ENCODE measurements around the gene TBX15.

Gene TBX15

DNA sequence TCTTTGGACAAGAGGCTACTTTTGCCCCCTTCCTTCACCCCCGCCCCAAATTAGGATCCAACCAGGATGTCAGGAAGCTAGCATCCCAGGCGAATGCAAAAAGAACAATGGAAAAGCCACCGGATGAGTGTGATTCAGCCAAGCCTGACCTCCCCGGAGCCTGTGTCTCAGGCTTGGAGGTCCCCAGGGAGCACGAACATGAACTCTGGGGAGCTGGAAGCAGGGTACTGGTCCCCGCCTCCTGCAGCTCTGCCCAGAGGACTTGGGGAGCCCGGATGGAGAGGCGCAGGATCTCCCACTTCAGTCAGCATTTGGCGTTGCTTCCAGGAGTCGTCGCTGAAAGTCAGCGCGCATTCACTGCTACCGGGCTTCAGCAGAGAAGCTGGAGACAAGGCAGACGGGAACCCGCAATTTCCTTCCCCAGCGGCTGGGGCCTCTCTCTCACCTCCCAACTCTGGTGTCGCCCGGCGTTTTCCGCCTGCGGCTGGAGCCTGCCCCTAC, 1.8 kb upstream of the TBX15 start:
- POLR2A ChIA-PET = interaction anchor here (0.7 kb wide), 1 partner anchor 11 kb away, joined by 3 read pairs; no protein-coding TSS in a partner anchor
- H3K9me3 ChIP-seq (ENCODE audit: control extremely low read depth in 1 of 5, control insufficient read depth in 4 of 5, insufficient read depth in 2 of 5, low read depth in 1 of 5, low read length in 4 of 5) = peaks cover 0 to 5% (median 0%) of the 10 kb centered on the region in 5 experiments
- under 1% methylated on average over 22 of the region's 22 CpGs for WGBS (ENCODE audit: insufficient coverage)

DNA sequence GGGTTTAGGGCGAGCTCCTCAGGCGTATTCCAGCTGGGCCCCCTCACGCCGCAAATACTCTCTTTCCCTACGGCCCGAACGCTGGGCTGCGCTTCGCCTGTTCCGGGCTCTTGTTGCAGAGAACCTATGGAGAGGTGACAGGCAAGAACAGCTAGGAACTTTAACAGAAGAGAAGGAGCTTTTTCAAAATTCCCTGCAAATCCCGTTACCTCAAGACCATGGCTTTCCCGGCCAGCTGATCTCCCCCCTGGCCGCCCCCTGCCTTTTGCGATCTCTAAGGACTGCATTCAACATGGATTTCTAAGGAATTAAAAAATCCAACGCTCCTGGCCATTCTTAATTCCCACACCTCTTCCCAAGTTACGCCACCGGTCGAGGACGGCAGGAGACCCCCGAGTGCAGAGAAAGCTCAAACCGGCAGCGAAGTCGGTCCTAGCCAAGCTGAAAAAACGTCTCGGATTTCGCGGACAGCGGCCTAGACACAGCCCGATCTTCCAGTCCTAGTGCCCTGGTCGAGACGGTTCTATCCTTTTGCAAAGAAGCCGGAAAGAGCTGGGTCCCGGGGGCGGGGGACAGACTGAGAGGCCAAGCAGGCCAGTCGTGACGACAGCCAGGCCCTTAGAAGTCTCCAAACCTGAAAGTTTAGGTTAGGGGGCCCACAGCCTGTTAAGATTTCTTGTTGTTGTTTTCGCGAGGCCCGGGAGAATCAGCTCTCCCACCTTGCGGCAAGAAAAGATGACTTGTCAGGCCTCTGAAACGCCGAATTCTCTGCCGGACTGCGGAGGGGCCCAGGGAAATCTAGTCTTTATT, 1.1 kb upstream of the TBX15 start:
- no peak overlapping the region for H3K4me3 ChIP-seq (ENCODE audit: control insufficient read depth in 1 of 7, extremely low read depth in 1 of 7, insufficient read depth in 4 of 7, low read depth in 2 of 7, low read length in 6 of 7)
- 9% methylated on average over 39 of the region's 44 CpGs for WGBS (ENCODE audit: insufficient coverage)
- CTCF ChIA-PET = interaction anchor here (0.6 to 2.0 kb wide), 5 partner anchors 8 to 19 kb away, joined by 3 to 13 read pairs (median 3); no protein-coding TSS in a partner anchor

More for the DNA sequence above, 1.8 kb upstream of the TBX15 start:
- Histone ChIP-seq H3K4me3 (ENCODE audit: control insufficient read depth in 1 of 7, extremely low read depth in 1 of 7, insufficient read depth in 4 of 7, low read depth in 2 of 7, low read length in 6 of 7) (peak overlapping the region in 2 of 7 experiments; percentile 3 to 26), H3K4me1 (ENCODE audit: control extremely low read depth in 1 of 4, control insufficient read depth in 4 of 4, insufficient read depth in 4 of 4, low read length in 3 of 4) (peaks cover 0 to 36% (median 28%) of the 10 kb centered on the region in 4 experiments), H3K27me3 (replicated peaks in 2 of 5; ENCODE audit: control insufficient read depth in 4 of 5, insufficient read depth in 5 of 5, low read length in 4 of 5) (peaks cover 20 to 100% (median 75%) of the 10 kb centered on the region in 5 experiments), H3K36me3 (ENCODE audit: control insufficient read depth in 4 of 4, insufficient read depth in 4 of 4, low read length in 3 of 4) (no peaks in the 10 kb centered on the region), H3K27ac (ENCODE audit: insufficient read depth in 1 of 2, low read depth in 1 of 2, low read length in 2 of 2, poor library complexity in 1 of 2, severe bottlenecking in 2 of 2) (no peak overlapping the region)
- CTCF ChIA-PET = interaction anchor here (0.6 to 2.0 kb wide), 5 partner anchors 8 to 18 kb away, joined by 3 to 13 read pairs (median 3); no protein-coding TSS in a partner anchor
- peak; percentile 55 to 75 (median 71) for DNase-seq

DNA sequence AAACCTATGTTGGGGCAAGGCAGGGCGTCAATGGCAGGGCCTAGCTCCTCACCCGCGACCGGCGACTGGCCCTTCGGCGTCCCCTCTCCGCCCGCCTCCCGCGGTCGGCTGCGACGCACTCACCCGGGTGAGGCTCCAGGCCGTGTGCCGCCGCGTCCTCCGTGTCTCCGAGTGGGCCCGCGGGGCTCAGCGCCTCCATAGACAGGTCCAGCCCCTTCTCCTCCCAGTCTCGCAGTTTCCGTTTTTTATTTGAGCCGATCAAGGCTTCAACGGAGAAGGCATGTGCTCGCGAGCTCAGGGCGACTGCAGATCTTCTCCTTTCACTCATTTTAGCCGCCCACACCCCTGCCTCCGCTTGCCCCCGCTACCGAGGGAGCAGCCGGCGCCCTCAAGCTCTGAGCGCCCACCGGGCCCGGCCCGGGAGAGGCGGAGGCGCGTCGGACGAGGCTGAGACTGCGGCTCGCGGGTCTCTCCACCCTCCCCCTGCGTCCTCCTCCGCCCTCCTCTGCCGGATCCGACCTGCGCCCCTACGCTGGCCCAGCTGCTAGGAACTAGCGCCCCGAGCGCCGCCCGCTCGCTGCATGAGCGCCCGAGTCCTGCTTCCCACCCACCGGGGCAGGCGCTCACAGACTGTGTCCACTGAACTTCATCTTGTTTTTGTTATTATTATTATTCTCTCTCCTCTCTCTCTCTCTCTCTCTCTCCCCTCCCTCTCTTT, 516 bp downstream of the TBX15 start:
- Histone ChIP-seq H3K9me3 (ENCODE audit: control extremely low read depth in 1 of 5, control insufficient read depth in 4 of 5, insufficient read depth in 2 of 5, low read depth in 1 of 5, low read length in 4 of 5) (peaks cover 0 to 17% (median 0%) of the 10 kb centered on the region in 5 experiments), H3K36me3 (ENCODE audit: control insufficient read depth in 4 of 4, insufficient read depth in 4 of 4, low read length in 3 of 4) (no peaks in the 10 kb centered on the region), H3K4me3 (ENCODE audit: control insufficient read depth in 1 of 7, extremely low read depth in 1 of 7, insufficient read depth in 4 of 7, low read depth in 2 of 7, low read length in 6 of 7) (peak overlapping the region in 6 of 7 experiments; percentile 9 to 67 (median 24)), H3K27ac (ENCODE audit: insufficient read depth in 1 of 2, low read depth in 1 of 2, low read length in 2 of 2, poor library complexity in 1 of 2, severe bottlenecking in 2 of 2) (no peak overlapping the region), H3K27me3 (replicated peaks in 2 of 5; ENCODE audit: control insufficient read depth in 4 of 5, insufficient read depth in 5 of 5, low read length in 4 of 5) (peaks cover 12 to 100% (median 71%) of the 10 kb centered on the region in 5 experiments), H3K4me1 (ENCODE audit: control extremely low read depth in 1 of 4, control insufficient read depth in 4 of 4, insufficient read depth in 4 of 4, low read length in 3 of 4) (peaks cover 0 to 42% (median 35%) of the 10 kb centered on the region in 4 experiments)
- ChIA-PET POLR2A (no interaction called here), CTCF (interaction anchor here (3.4 kb wide), 1 partner anchor 21 kb away, joined by 11 read pairs; no protein-coding TSS in a partner anchor)
- under 1% methylated on average over 59 of the region's 65 CpGs for WGBS (ENCODE audit: insufficient coverage)
- DNase-seq = peak in 2 of 3 donors; percentile 56 to 67

More for the DNA sequence above, 1.1 kb upstream of the TBX15 start:
- POLR2A ChIA-PET = interaction anchor here (0.7 kb wide), 1 partner anchor 10 kb away, joined by 3 read pairs; no protein-coding TSS in a partner anchor
- Histone ChIP-seq H3K9me3 (ENCODE audit: control extremely low read depth in 1 of 5, control insufficient read depth in 4 of 5, insufficient read depth in 2 of 5, low read depth in 1 of 5, low read length in 4 of 5) (peaks cover 0 to 5% (median 0%) of the 10 kb centered on the region in 5 experiments), H3K27ac (ENCODE audit: insufficient read depth in 1 of 2, low read depth in 1 of 2, low read length in 2 of 2, poor library complexity in 1 of 2, severe bottlenecking in 2 of 2) (no peak overlapping the region), H3K4me1 (ENCODE audit: control extremely low read depth in 1 of 4, control insufficient read depth in 4 of 4, insufficient read depth in 4 of 4, low read length in 3 of 4) (peaks cover 0 to 42% (median 33%) of the 10 kb centered on the region in 4 experiments), H3K36me3 (ENCODE audit: control insufficient read depth in 4 of 4, insufficient read depth in 4 of 4, low read length in 3 of 4) (no peaks in the 10 kb centered on the region), H3K27me3 (replicated peaks in 2 of 5; ENCODE audit: control insufficient read depth in 4 of 5, insufficient read depth in 5 of 5, low read length in 4 of 5) (peaks cover 19 to 100% (median 75%) of the 10 kb centered on the region in 5 experiments)
- no peak for DNase-seq

DNA sequence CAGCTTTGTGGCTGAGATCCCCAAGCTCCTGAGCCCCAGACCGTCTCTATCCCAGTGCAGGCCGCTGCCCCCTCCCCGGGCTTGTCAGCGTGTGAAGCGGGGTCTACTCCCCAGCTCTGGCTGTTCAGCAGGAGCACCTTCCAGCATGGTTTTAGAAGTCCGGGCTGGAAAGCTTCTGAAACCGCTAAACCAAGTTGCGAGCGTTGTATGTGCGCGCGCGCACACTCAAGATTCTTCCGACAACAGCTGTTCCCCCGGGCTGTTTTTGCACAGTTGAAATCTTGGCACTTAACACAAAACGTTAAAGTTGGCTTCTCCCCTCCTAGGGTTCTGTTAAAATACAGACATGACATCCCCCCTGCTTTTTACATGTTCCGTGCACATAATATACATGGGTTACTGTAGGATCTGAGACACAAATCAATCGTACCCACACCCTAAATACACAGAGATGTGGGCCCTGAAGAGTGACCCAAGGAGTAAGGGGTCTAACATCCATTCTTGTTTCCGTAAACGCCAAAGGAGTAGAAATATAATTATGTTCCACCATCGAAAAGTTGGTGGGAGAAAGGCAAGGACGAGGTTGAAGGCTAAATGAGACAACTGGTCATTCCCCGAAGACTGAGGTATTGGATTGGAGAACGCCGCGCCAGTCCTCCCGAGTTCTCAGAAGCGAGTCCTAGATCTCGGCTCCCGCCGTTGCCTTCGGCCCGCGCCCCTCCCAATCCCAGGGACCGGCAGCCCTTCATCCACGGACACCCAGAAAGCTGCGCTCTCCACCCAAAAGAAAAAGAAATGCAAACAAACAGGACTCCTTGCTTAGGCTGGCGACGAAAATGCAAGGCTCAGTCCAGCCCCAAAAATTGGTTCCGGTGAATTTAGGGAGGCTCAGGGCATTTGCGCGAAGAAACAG, 1.3 kb downstream of the TBX15 start:
- Histone ChIP-seq H3K27me3 (replicated peaks in 2 of 5; ENCODE audit: control insufficient read depth in 4 of 5, insufficient read depth in 5 of 5, low read length in 4 of 5) (peaks cover 20 to 100% (median 72%) of the 10 kb centered on the region in 5 experiments), H3K4me3 (ENCODE audit: control insufficient read depth in 1 of 7, extremely low read depth in 1 of 7, insufficient read depth in 4 of 7, low read depth in 2 of 7, low read length in 6 of 7) (peak overlapping the region in 4 of 7 experiments; percentile 15 to 67 (median 41))

DNA sequence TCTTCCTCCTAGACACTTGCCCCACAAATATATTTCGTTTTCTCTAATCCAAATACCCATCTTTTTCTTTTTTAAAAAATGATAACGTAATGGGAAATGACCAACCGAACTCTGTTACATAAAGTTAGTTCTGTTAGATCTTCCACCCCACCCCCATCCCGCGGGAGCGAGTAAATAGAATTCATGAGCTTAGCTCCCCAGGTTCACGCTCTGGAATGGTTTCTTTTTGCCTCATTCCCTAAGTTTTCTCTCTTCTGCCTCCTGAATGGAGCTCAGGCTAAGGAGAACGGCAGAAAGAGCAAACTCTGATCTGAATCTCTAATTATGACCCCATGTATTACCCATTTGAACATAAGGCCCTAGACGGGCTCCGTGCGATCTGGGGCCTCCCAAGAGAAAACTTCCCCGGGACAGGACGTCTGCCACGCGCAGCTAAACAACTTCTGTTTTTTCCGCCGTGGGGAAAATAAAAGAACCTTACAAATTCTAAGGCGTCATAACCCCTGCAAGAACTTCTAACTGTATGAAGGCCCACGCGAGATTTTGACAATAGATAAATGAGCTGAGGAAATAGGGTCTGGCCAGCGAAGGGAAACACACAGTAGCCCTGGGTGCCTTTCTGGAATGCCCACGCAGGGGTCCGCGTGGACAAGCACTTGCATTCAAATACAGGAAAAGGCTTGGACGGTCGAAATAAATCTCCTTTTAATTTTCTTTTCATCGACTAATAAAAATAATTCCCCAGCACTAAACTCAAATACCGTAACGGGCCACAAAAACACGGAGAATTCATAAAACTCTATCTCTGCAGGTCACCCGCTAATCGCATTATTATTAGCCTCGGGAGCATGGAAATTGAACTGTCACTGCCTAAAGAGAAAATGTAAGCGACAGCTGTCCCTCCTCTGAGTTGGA, 2.2 kb downstream of the TBX15 start:
- WGBS (ENCODE audit: insufficient coverage) = 7% methylated on average over 29 of the region's 34 CpGs
- ChIA-PET POLR2A (no interaction called here), CTCF (interaction anchor here (0.7 to 3.4 kb wide), 6 partner anchors 9 to 23 kb away, joined by 3 to 11 read pairs (median 4); no protein-coding TSS in a partner anchor)
- Histone ChIP-seq H3K27me3 (replicated peaks in 2 of 5; ENCODE audit: control insufficient read depth in 4 of 5, insufficient read depth in 5 of 5, low read length in 4 of 5) (peaks cover 28 to 100% (median 64%) of the 10 kb centered on the region in 5 experiments), H3K36me3 (ENCODE audit: control insufficient read depth in 4 of 4, insufficient read depth in 4 of 4, low read length in 3 of 4) (no peaks in the 10 kb centered on the region), H3K9me3 (ENCODE audit: control extremely low read depth in 1 of 5, control insufficient read depth in 4 of 5, insufficient read depth in 2 of 5, low read depth in 1 of 5, low read length in 4 of 5) (peaks cover 0 to 18% (median 0%) of the 10 kb centered on the region in 5 experiments), H3K4me1 (ENCODE audit: control extremely low read depth in 1 of 4, control insufficient read depth in 4 of 4, insufficient read depth in 4 of 4, low read length in 3 of 4) (peaks cover 0 to 42% (median 35%) of the 10 kb centered on the region in 4 experiments), H3K27ac (ENCODE audit: insufficient read depth in 1 of 2, low read depth in 1 of 2, low read length in 2 of 2, poor library complexity in 1 of 2, severe bottlenecking in 2 of 2) (no peak overlapping the region), H3K4me3 (ENCODE audit: control insufficient read depth in 1 of 7, extremely low read depth in 1 of 7, insufficient read depth in 4 of 7, low read depth in 2 of 7, low read length in 6 of 7) (no peak overlapping the region)
- no peak for DNase-seq

More for the DNA sequence above, 1.3 kb downstream of the TBX15 start:
- POLR2A ChIA-PET = interaction anchor here (0.6 kb wide), 1 partner anchor 873 kb away, joined by 3 read pairs; no protein-coding TSS in a partner anchor
- no peak for DNase-seq
- no peak overlapping the region for H3K27ac ChIP-seq (ENCODE audit: insufficient read depth in 1 of 2, low read depth in 1 of 2, low read length in 2 of 2, poor library complexity in 1 of 2, severe bottlenecking in 2 of 2)
- peaks cover 0 to 18% (median 0%) of the 10 kb centered on the region in 5 experiments for H3K9me3 ChIP-seq (ENCODE audit: control extremely low read depth in 1 of 5, control insufficient read depth in 4 of 5, insufficient read depth in 2 of 5, low read depth in 1 of 5, low read length in 4 of 5)
- no peaks in the 10 kb centered on the region for H3K36me3 ChIP-seq (ENCODE audit: control insufficient read depth in 4 of 4, insufficient read depth in 4 of 4, low read length in 3 of 4)
- WGBS (ENCODE audit: insufficient coverage) = 6% methylated on average over 39 of the region's 42 CpGs
- H3K4me1 ChIP-seq (ENCODE audit: control extremely low read depth in 1 of 4, control insufficient read depth in 4 of 4, insufficient read depth in 4 of 4, low read length in 3 of 4) = peaks cover 0 to 42% (median 35%) of the 10 kb centered on the region in 4 experiments
- CTCF ChIA-PET = interaction anchor here (1.1 to 3.4 kb wide), 4 partner anchors 9 to 22 kb away, joined by 3 to 11 read pairs (median 5); no protein-coding TSS in a partner anchor

All from common myeloid progenitor, CD34-positive (primary cell).